Fibroblast of lung (primary cell): ENCODE results near the gene SPAG7. TPM values are rescaled to one million over a fixed set of nuclear protein-coding genes. Genes with fewer than 3 reads are reported as not detected.

Source experiments
- DNase-seq, 2 donors: peaks; one replicate each; pipeline versions ENCODE4 v3.0.0 to v3.0.0-alpha.2; 2010; ENCODE audit warnings: low read depth in 2 of 2
- H2AFZ ChIP-seq: 2 replicates; pipeline ENCODE4 v1.5.1; 2012; ENCODE audit warnings: low read length, control low read depth, inconsistent platforms
- H3K27ac ChIP-seq: 2 replicates; pipeline ENCODE4 v1.5.1; 2011; ENCODE audit warnings: low read length, control low read depth; ENCODE audit not compliant: insufficient read depth
- H3K27me3 ChIP-seq: 2 replicates; pipeline ENCODE4 v1.5.1; 2011; ENCODE audit warnings: mild to moderate bottlenecking, low read length; ENCODE audit not compliant: control insufficient read depth, insufficient read depth
- H3K36me3 ChIP-seq: 2 replicates; pipeline ENCODE4 v1.5.1; 2011; ENCODE audit warnings: low read length; ENCODE audit not compliant: control insufficient read depth, insufficient read depth
- H3K4me1 ChIP-seq: 2 replicates; pipeline ENCODE4 v1.5.1; 2011; ENCODE audit warnings: low read length; ENCODE audit not compliant: control insufficient read depth, insufficient read depth; ENCODE audit errors: extremely low read depth
- H3K4me2 ChIP-seq: 2 replicates; pipeline ENCODE4 v1.5.1; 2011; ENCODE audit warnings: low read length, control low read depth; ENCODE audit not compliant: insufficient read depth; ENCODE audit errors: extremely low read depth
- H3K4me3 ChIP-seq, 4 experiments: fragments of 200-600 bp in 1 of 4; sonication (generic) in 1 of 4; replicated peaks in 1 of 4; 2 replicates each; pipeline ENCODE4 v1.5.1; 2011 to 2016; ENCODE audit warnings: low read length in 4 of 4, low read depth in 3 of 4, mild to moderate bottlenecking in 3 of 4, control low read depth in 2 of 4, inconsistent platforms in 1 of 4, mixed read lengths in 1 of 4; ENCODE audit not compliant: insufficient read depth in 1 of 4; ENCODE audit errors: control extremely low read depth in 1 of 4
- H3K79me2 ChIP-seq: 2 replicates; pipeline ENCODE4 v1.5.1; 2012; ENCODE audit warnings: mild to moderate bottlenecking, low read length, inconsistent platforms; ENCODE audit not compliant: control insufficient read depth, insufficient read depth
- H3K9ac ChIP-seq: 2 replicates; pipeline ENCODE4 v1.5.1; 2011; ENCODE audit warnings: mild to moderate bottlenecking, low read length, control low read depth; ENCODE audit not compliant: insufficient read depth
- H3K9me3 ChIP-seq: 2 replicates; pipeline ENCODE4 v1.5.1; 2012; ENCODE audit warnings: low read depth, low read length; ENCODE audit not compliant: control insufficient read depth, insufficient read depth
- H4K20me1 ChIP-seq: 2 replicates; pipeline ENCODE4 v1.5.1; 2011; ENCODE audit warnings: low read length; ENCODE audit not compliant: control insufficient read depth, insufficient read depth; ENCODE audit errors: extremely low read depth
- CTCF ChIP-seq, 2 donors: IDR thresholded peaks in 1 of 2; conservative IDR thresholded peaks in 1 of 2; 1 replicate in 1 of 2; 2 replicates in 1 of 2; pipeline ENCODE4 v1.5.1; 2011 to 2012; ENCODE audit warnings: low read length in 2 of 2, control low read depth in 1 of 2, inconsistent platforms in 1 of 2, low read depth in 1 of 2, mild to moderate bottlenecking in 1 of 2
- EZH2 ChIP-seq: IDR thresholded peaks from 2 replicates; pipeline ENCODE4 v1.5.1; 2012; ENCODE audit warnings: low read length, control low read depth, mild to moderate bottlenecking; ENCODE audit errors: missing control alignments
- polyA plus RNA-seq, 2 donors: library from polyadenylated mRNA; depleted of rRNA in 1 of 2; stranded (reverse) in 1 of 2; unstranded in 1 of 2; fragments of >200 nt; gene quantifications; 2 replicates each; pipeline ENCODE4 v1.2.1, GENCODE V29; 2011 to 2012; ENCODE audit warnings: missing spikeins in 1 of 2
- total RNA-seq: library from RNA; depleted of rRNA; stranded (reverse); fragments of >200 nt; gene quantifications from 2 replicates; pipeline ENCODE4 v1.2.1, GENCODE V29; 2014

SPAG7 gene
- total and polyA plus RNA-seq, 2 donors (not counting 1 experiment from before 2014, with no cell fraction given) = 62.8 to 83.0 TPM

- no peak overlapping the region for H2AFZ ChIP-seq
- peaks cover 69% of the 10 kb centered on the region for H3K79me2 ChIP-seq
- peak overlapping the region; percentile 61 for H3K4me2 ChIP-seq
- DNase-seq = no peak
- H3K9ac ChIP-seq = peak overlapping the region; percentile 66
- H3K27me3 ChIP-seq = no peaks in the 10 kb centered on the region
- H3K36me3 ChIP-seq = peaks cover 27% of the 10 kb centered on the region
- peak overlapping the region; percentile 97 to 98 (median 97) for H3K4me3 ChIP-seq
- no peaks in the 10 kb centered on the region for H3K9me3 ChIP-seq
- no peak for TF ChIP-seq EZH2
- no peak for TF ChIP-seq CTCF (conservative IDR thresholded peaks at IDR 0.05 in 1 of 2, IDR thresholded peaks at IDR 0.05 in 1 of 2; ENCODE audit: low read depth in 1 of 2, low read length in 2 of 2)
- H3K4me1 ChIP-seq = peaks cover 21% of the 10 kb centered on the region
- peaks cover 2% of the 10 kb centered on the region for H4K20me1 ChIP-seq
- H3K27ac ChIP-seq = peak overlapping the region; percentile 73
These were observed 21.2 kb downstream of the SPAG7 start for GRCh38 chr17:4946312-4946976.

GRCh38 chr17:4945944-4946280 lies 21.7 kb downstream of the SPAG7 start:
- Histone ChIP-seq H3K4me2 (peak overlapping the region; percentile 61), H3K9ac (no peak overlapping the region), H3K36me3 (peaks cover 27% of the 10 kb centered on the region), H3K4me3 (peak overlapping the region; percentile 97 to 98 (median 97)), H3K79me2 (peaks cover 74% of the 10 kb centered on the region), H3K9me3 (no peaks in the 10 kb centered on the region), H3K4me1 (peaks cover 24% of the 10 kb centered on the region), H3K27me3 (no peaks in the 10 kb centered on the region), H3K27ac (peak overlapping the region; percentile 74), H2AFZ (no peak overlapping the region), H4K20me1 (peaks cover 2% of the 10 kb centered on the region)
- TF ChIP-seq CTCF (conservative IDR thresholded peaks at IDR 0.05 in 1 of 2, IDR thresholded peaks at IDR 0.05 in 1 of 2; ENCODE audit: low read depth in 1 of 2, low read length in 2 of 2) = no peak
- TF ChIP-seq EZH2 = no peak
- no peak for DNase-seq

GRCh38 chr17:4945176-4945943 lies 22.3 kb downstream of the SPAG7 start:
- Histone ChIP-seq H2AFZ (no peak overlapping the region), H3K79me2 (peaks cover 77% of the 10 kb centered on the region), H3K36me3 (peaks cover 27% of the 10 kb centered on the region), H3K4me2 (peak overlapping the region; percentile 63), H4K20me1 (peaks cover 2% of the 10 kb centered on the region), H3K9ac (no peak overlapping the region), H3K9me3 (no peaks in the 10 kb centered on the region), H3K27me3 (no peaks in the 10 kb centered on the region), H3K4me3 (peak overlapping the region; percentile 21 to 97 (median 97)), H3K4me1 (peaks cover 24% of the 10 kb centered on the region), H3K27ac (peak overlapping the region; percentile 74)
- peak; percentile 90 to 91 for DNase-seq
- TF ChIP-seq CTCF (conservative IDR thresholded peaks at IDR 0.05 in 1 of 2, IDR thresholded peaks at IDR 0.05 in 1 of 2; ENCODE audit: low read depth in 1 of 2, low read length in 2 of 2) (no peak), EZH2 (no peak)
